Left ventricle myocardium inferior (tissue), 1 donor: Measurements from ENCODE around the gene BRICD5. TPM values are rescaled to one million over a fixed set of nuclear protein-coding genes. Genes with fewer than 3 reads are reported as not detected.

Experiments
- DNase-seq: peaks from one replicate; pipeline ENCODE4 v3.0.0-alpha.2; 2020
- H3K27ac ChIP-seq: fragments of 200-600 bp; replicated peaks from 2 replicates; pipeline ENCODE4 v1.8.0; 2021
- H3K27me3 ChIP-seq: fragments of 200-600 bp; 2 replicates; pipeline ENCODE4 v1.8.0; 2021; ENCODE audit warnings: low read depth
- H3K36me3 ChIP-seq: fragments of 200-600 bp; 2 replicates; pipeline ENCODE4 v1.8.0; 2021
- H3K4me1 ChIP-seq: fragments of 200-600 bp; 2 replicates; pipeline ENCODE4 v1.8.0; 2021
- H3K4me3 ChIP-seq: fragments of 200-600 bp; 2 replicates; pipeline ENCODE4 v1.8.0; 2021; ENCODE audit warnings: mild to moderate bottlenecking, moderate library complexity
- H3K9me3 ChIP-seq: fragments of 200-600 bp; replicated peaks from 2 replicates; pipeline ENCODE4 v1.8.0; 2021
- intact Hi-C: fragments of 100-400 bp; cut with micrococcal nuclease; formaldehyde crosslinking; loops from one replicate; pipeline ENCODE4 v1.11.0; 2022
- total RNA-seq: library from RNA; stranded (reverse); fragmentation: NEBNext Ultra II Directional; extraction: Animal tissue kit (Norgen Biotek cat#: 25700); gene quantifications from one replicate; pipeline ENCODE4 v1.2.1, GENCODE V29; 2021
- TF ChIP-seq, protein P1 (sequence below): fragments of 200-600 bp; IDR thresholded peaks from 2 replicates; pipeline ENCODE4 v1.8.0; 2021; ENCODE audit warnings: antibody characterized with exemption, mild to moderate bottlenecking, borderline replicate concordance
- donor health status: DM: no; HTN: yes; CAD: no; lungs with severe emphysema.

Gene BRICD5
- total RNA-seq, 1 donor from 2014 or later = 10.9 TPM

DNA sequence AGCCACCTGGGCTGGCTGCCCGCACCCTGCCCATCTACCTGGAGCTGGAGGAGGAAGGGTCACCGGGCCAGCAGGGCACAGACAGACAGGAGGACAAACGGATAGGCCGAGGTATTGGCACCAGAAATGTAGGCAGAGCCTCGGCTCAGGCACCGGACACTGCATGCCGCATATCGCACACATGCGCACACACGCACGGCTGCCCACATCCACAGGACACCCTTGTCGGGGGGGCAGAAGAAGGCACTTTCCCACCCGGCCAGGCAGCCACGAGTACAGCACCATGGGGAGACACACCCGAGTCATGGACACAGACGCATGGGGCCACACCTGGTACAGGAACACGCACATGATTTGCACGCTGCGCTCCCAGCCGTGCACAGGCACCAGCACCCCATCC lies 28.7 kb downstream of the BRICD5 start:
- H3K9me3 ChIP-seq = no peaks in the 10 kb centered on the region
- intact Hi-C loops = no loop called here
- DNase-seq = no peak
- H3K36me3 ChIP-seq = peaks cover 11% of the 10 kb centered on the region
- no peak overlapping the region for H3K4me3 ChIP-seq
- H3K27ac ChIP-seq = no peak overlapping the region
- H3K27me3 ChIP-seq = peaks cover 7% of the 10 kb centered on the region
- no peaks in the 10 kb centered on the region for H3K4me1 ChIP-seq
- TF ChIP-seq, protein P1, sequence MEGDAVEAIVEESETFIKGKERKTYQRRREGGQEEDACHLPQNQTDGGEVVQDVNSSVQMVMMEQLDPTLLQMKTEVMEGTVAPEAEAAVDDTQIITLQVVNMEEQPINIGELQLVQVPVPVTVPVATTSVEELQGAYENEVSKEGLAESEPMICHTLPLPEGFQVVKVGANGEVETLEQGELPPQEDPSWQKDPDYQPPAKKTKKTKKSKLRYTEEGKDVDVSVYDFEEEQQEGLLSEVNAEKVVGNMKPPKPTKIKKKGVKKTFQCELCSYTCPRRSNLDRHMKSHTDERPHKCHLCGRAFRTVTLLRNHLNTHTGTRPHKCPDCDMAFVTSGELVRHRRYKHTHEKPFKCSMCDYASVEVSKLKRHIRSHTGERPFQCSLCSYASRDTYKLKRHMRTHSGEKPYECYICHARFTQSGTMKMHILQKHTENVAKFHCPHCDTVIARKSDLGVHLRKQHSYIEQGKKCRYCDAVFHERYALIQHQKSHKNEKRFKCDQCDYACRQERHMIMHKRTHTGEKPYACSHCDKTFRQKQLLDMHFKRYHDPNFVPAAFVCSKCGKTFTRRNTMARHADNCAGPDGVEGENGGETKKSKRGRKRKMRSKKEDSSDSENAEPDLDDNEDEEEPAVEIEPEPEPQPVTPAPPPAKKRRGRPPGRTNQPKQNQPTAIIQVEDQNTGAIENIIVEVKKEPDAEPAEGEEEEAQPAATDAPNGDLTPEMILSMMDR = no peak

DNA sequence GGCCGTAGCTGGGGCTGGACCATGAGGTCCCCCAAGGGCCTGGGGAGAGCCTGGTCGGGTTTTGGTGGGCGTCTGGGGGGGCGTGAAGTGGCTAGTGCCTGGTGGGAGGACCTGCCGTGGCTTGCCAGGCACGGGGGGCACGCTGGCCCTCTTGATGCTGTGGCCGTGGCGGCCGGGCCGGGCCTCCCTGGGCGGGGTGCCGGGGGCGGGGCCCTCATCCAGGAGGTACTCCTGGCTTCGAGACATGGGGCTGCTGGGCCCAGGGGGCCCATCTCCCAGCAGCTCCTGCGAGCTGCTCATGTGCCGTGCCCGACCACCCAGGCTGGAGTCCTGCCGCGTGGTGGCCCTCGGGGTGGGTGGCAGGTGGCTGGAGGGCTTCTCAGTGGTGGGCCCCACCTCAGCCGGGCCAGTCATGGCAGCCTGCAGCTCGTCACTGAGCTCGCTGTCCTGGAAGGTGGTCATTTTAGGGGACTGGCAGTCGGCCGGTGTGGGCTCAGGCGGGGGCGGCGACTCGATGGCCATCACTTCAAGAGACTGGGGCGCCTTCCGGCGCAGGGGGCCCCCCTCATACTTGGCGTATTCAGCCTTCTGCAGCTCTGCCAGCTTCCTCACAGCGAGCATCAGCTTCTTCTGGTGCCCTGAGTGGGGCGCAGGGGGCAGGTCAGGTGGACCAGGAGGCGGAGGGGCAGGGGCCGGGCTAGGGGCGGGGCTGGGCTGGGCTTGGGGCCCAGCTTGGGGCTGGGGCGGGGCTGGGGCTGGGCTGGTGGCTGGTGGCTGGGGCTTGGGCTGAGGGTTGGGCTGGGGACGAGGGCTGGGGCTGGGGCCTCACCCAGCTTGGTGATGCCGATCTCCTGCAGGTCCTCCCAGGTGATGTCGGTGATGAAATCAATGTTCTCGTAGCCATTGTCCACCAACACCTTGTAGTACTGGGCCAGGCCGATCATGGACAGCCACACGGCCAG lies 29.4 kb downstream of the BRICD5 start:
- no peak for DNase-seq
- H3K9me3 ChIP-seq = no peaks in the 10 kb centered on the region
- no peak overlapping the region for H3K27ac ChIP-seq
- intact Hi-C loops = no loop called here
- TF ChIP-seq, protein P1 = no peak
- H3K36me3 ChIP-seq = peaks cover 18% of the 10 kb centered on the region
- H3K4me3 ChIP-seq = no peak overlapping the region
- peaks cover 7% of the 10 kb centered on the region for H3K27me3 ChIP-seq
- no peaks in the 10 kb centered on the region for H3K4me1 ChIP-seq

DNA sequence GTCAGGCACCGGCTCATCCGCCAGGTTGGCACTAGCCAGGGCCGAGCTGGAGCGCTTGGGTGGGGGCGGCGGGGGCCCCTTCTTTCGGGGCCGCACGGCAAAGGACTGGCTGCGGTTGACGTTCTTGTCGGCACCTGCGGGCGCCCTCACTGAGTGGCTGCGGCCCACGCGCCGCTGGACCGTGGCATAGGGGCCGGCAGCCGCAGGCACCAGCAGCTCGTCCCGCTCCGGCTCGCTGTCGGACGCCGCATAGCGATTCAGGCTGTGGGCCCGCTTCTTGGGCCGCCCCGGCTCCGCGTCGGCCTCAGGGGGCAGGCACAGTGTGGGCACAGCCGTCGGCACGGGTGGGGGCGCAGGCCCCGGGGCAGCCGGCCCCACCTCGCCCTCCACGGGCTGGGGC lies 30.2 kb downstream of the BRICD5 start:
- Histone ChIP-seq H3K4me3 (no peak overlapping the region), H3K9me3 (no peaks in the 10 kb centered on the region), H3K27ac (no peak overlapping the region), H3K36me3 (peaks cover 26% of the 10 kb centered on the region), H3K4me1 (no peaks in the 10 kb centered on the region), H3K27me3 (peaks cover 7% of the 10 kb centered on the region)
- TF ChIP-seq, protein P1 = no peak
- intact Hi-C loops = no loop called here
- DNase-seq = no peak

DNA sequence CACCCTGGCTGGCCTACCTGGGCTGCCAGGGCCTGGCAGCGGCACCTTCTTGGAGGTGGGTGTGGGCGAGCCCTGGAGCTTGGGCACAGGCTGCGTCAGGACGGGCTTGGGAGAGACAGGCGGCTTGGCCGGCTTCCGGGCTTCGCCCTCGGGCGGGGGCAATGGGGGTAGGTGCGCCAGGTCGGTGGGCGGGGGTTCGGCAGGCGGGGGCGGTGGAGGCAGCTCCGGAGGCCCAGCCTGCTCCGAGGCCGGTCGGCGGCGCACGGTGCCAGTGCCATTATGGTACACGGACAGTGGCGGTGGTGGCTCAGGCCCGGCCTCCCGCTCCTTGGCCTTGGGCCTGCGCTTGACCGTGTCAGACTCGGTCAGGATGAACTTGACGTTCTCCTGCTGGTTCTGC lies 31.1 kb downstream of the BRICD5 start:
- H3K27me3 ChIP-seq = peaks cover 7% of the 10 kb centered on the region
- H3K4me1 ChIP-seq = no peaks in the 10 kb centered on the region
- no peaks in the 10 kb centered on the region for H3K9me3 ChIP-seq
- TF ChIP-seq, protein P1 = no peak
- DNase-seq = no peak
- intact Hi-C loops = no loop called here
- peaks cover 34% of the 10 kb centered on the region for H3K36me3 ChIP-seq
- no peak overlapping the region for H3K27ac ChIP-seq
- no peak overlapping the region for H3K4me3 ChIP-seq

DNA sequence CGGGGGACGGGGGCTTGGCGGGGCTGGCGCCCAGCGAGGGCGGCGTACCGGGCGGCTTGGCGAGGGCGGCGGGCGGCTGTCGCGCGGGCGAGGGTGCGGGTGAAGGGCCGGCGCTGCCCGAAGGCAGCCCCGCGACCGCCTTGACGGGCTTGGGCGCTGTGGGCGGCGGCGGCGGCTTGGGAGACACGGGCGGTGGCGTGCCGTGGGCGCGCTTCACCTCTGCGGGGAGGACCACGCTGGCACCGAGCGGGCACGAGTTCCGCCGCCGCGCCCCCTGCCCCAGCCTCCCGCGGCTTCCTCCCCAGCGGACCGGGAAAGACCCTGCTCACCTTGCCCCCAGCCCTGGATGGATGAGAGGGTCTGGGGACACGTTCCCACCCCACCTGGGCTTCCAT lies 31.6 kb downstream of the BRICD5 start:
- no peak overlapping the region for H3K4me3 ChIP-seq
- TF ChIP-seq, protein P1 = no peak
- H3K27ac ChIP-seq = no peak overlapping the region
- no peaks in the 10 kb centered on the region for H3K9me3 ChIP-seq
- H3K4me1 ChIP-seq = no peaks in the 10 kb centered on the region
- DNase-seq = no peak
- H3K27me3 ChIP-seq = peaks cover 7% of the 10 kb centered on the region
- H3K36me3 ChIP-seq = peaks cover 39% of the 10 kb centered on the region
- intact Hi-C loops = no loop called here
